Thyroid gland (tissue), 4 donors: ENCODE data around the gene NR2C2AP. TPM values are rescaled to one million over a fixed set of nuclear protein-coding genes. Genes with fewer than 3 reads are reported as not detected.

Experiments used
- DNase-seq, 2 donors: peaks; one replicate each; pipeline ENCODE4 v3.0.0-alpha.2; 2019
- H3K27ac ChIP-seq, 3 donors: fragments of 200-600 bp; sonication (generic); 1 replicate in 2 of 3; 2 replicates in 1 of 3; pipeline ENCODE4 v1.5.1; 2016 to 2019; ENCODE audit warnings: mild to moderate bottlenecking in 1 of 3, moderate library complexity in 1 of 3
- H3K27me3 ChIP-seq: fragments of 200-600 bp; sonication (generic); one replicate; pipeline ENCODE4 v1.5.1; 2019
- H3K36me3 ChIP-seq, 2 donors: fragments of 200-600 bp; sonication (generic); one replicate each; pipeline ENCODE4 v1.5.1; 2016 to 2019
- H3K4me1 ChIP-seq, 2 donors: fragments of 200-600 bp; sonication (generic); one replicate each; pipeline ENCODE4 v1.5.1; 2017 to 2019
- H3K4me3 ChIP-seq, 3 donors: fragments of 200-600 bp; sonication (generic); replicated peaks in 1 of 3; 1 replicate in 2 of 3; 2 replicates in 1 of 3; pipeline ENCODE4 v1.5.1; 2016; ENCODE audit warnings: mild to moderate bottlenecking in 1 of 3
- H3K9me3 ChIP-seq: fragments of 200-600 bp; sonication (generic); one replicate; pipeline ENCODE4 v1.5.1; 2017
- CTCF ChIP-seq, 6 experiments: fragments of 200-600 bp in 3 of 6; fragments of 450-650 bp in 3 of 6; sonication (generic) in 3 of 6; IDR thresholded peaks; one replicate each; pipeline ENCODE4 v1.5.1; 2016 to 2019; ENCODE audit warnings: antibody characterized with exemption in 6 of 6, mild to moderate bottlenecking in 2 of 6, inconsistent platforms in 1 of 6, moderate library complexity in 1 of 6
- POLR2A ChIP-seq, 2 donors: fragments of 450-650 bp; IDR thresholded peaks; one replicate each; pipeline ENCODE4 v1.6.1; 2017; ENCODE audit warnings: antibody characterized with exemption in 2 of 2, mild to moderate bottlenecking in 2 of 2, moderate library complexity in 1 of 2
- WGBS, 2 donors: methylation state at CpG; one replicate each; pipeline ENCODE4 v1.1.5; 2017; 5-methylcytosine and 5-hydroxymethylcytosine counted together
- intact Hi-C: fragments of 100-400 bp; cut with DNase I; formaldehyde crosslinking; loops from one replicate; pipeline ENCODE4 v1.15.1; 2023
- total RNA-seq, 4 donors: library from RNA; depleted of rRNA; stranded (reverse); fragments of >200 nt; gene quantifications; one replicate each; pipeline ENCODE4 v1.2.3, GENCODE V29; 2016

Gene NR2C2AP
- total RNA-seq, 4 donors from 2014 or later: 6.6 to 16.8 (median 7.6) TPM

GRCh38 chr19:19215792-19216191 lies 12.6 kb upstream of the NR2C2AP start:
- Histone ChIP-seq H3K4me1 (no peaks in the 10 kb centered on the region), H3K4me3 (no peak overlapping the region), H3K36me3 (no peaks in the 10 kb centered on the region), H3K9me3 (no peaks in the 10 kb centered on the region), H3K27ac (no peak overlapping the region), H3K27me3 (peaks cover 5% of the 10 kb centered on the region)
- TF ChIP-seq CTCF (IDR thresholded peaks at IDR 0.05): no peak
- no peak for TF ChIP-seq POLR2A (IDR thresholded peaks at IDR 0.05)
- intact Hi-C loops: no loop called here
- no peak for DNase-seq
- 79 to 80% methylated on average over 4 of the region's 4 CpGs for WGBS, 2 donors

- Histone ChIP-seq H3K27me3 (peaks cover 5% of the 10 kb centered on the region), H3K4me1 (no peaks in the 10 kb centered on the region), H3K27ac (no peak overlapping the region), H3K36me3 (no peaks in the 10 kb centered on the region), H3K9me3 (no peaks in the 10 kb centered on the region), H3K4me3 (no peak overlapping the region)
- TF ChIP-seq CTCF (IDR thresholded peaks at IDR 0.05) (no peak), POLR2A (IDR thresholded peaks at IDR 0.05) (no peak)
- peak; percentile 29 to 59 for DNase-seq
- intact Hi-C loops: no loop called here
- WGBS, 2 donors: 0 to 2% methylated on average over 3 to 7 of the region's 8 CpGs
Measured at GRCh38 chr19:19214892-19215291, 11.7 kb upstream of the NR2C2AP start.

- no peak overlapping the region for H3K27ac ChIP-seq
- H3K9me3 ChIP-seq: no peaks in the 10 kb centered on the region
- H3K4me1 ChIP-seq: no peaks in the 10 kb centered on the region
- H3K36me3 ChIP-seq: no peaks in the 10 kb centered on the region
- no peak for DNase-seq
- no peak overlapping the region for H3K4me3 ChIP-seq
- intact Hi-C loops: no loop called here
- TF ChIP-seq POLR2A (IDR thresholded peaks at IDR 0.05) (no peak), CTCF (IDR thresholded peaks at IDR 0.05) (no peak)
- peaks cover 5% of the 10 kb centered on the region for H3K27me3 ChIP-seq
- 3 to 4% methylated on average over 5 of the region's 5 CpGs for WGBS, 2 donors
Measured at GRCh38 chr19:19214159-19214490, 10.9 kb upstream of the NR2C2AP start.

GRCh38 chr19:19213426-19214158 lies 10.4 kb upstream of the NR2C2AP start:
- H3K27me3 ChIP-seq: peaks cover 5% of the 10 kb centered on the region
- H3K9me3 ChIP-seq: no peaks in the 10 kb centered on the region
- H3K27ac ChIP-seq: no peak overlapping the region
- no peak overlapping the region for H3K4me3 ChIP-seq
- TF ChIP-seq CTCF (IDR thresholded peaks at IDR 0.05) (no peak), POLR2A (IDR thresholded peaks at IDR 0.05) (no peak)
- intact Hi-C loops: no loop called here
- H3K36me3 ChIP-seq: no peaks in the 10 kb centered on the region
- 42 to 45% methylated on average over 17 to 20 of the region's 21 CpGs for WGBS, 2 donors
- H3K4me1 ChIP-seq: no peaks in the 10 kb centered on the region
- no peak for DNase-seq

GRCh38 chr19:19212916-19213315 lies 9.7 kb upstream of the NR2C2AP start:
- TF ChIP-seq POLR2A (IDR thresholded peaks at IDR 0.05) (no peak), CTCF (IDR thresholded peaks at IDR 0.05) (no peak)
- intact Hi-C loops: no loop called here
- no peak overlapping the region for H3K27ac ChIP-seq
- H3K4me3 ChIP-seq: no peak overlapping the region
- no peak for DNase-seq
- no peaks in the 10 kb centered on the region for H3K36me3 ChIP-seq
- WGBS, 2 donors: 7 to 8% methylated on average over 4 to 6 of the region's 7 CpGs
- no peaks in the 10 kb centered on the region for H3K9me3 ChIP-seq
- peaks cover 5% of the 10 kb centered on the region for H3K27me3 ChIP-seq
- H3K4me1 ChIP-seq: no peaks in the 10 kb centered on the region
